ENCODE measurements around the gene GBF1.

- TF ChIP-seq CTCF (IDR thresholded peaks at IDR 0.05) (peak in 4 of 7 experiments; percentile 43 to 72 (median 55)), EP300 (IDR thresholded peaks at IDR 0.05) (no peak), POLR2A (IDR thresholded peaks at IDR 0.05) (no peak)
Measured at GRCh38 chr10:102347236-102347828, 102.0 kb downstream of the GBF1 start.

Measured in stomach (tissue), 4 donors.